ENCODE data around the gene RHEBL1. TPM values are rescaled to one million over a fixed set of nuclear protein-coding genes. Genes with fewer than 3 reads are reported as not detected.

Gene RHEBL1
- total and polyA plus RNA-seq, 2 of the 8 experiments (the other 6 are each of a cell fraction or from before 2014, with no cell fraction given), result 7.5 to 9.4 TPM

GRCh38 chr12:49054524-49054923 lies 15.3 kb downstream of the RHEBL1 start:
- H4K20me1 ChIP-seq (replicated peaks in 1 of 2; ENCODE audit: control insufficient read depth in 1 of 2, insufficient read depth in 2 of 2, low read length in 2 of 2), result peaks cover 47 to 74% of the 10 kb centered on the region in 2 experiments

More at GRCh38 chr12:49054524-49054923, 15.3 kb downstream of the RHEBL1 start:
- Histone ChIP-seq H3K9ac (replicated peaks in 1 of 4; ENCODE audit: extremely low read depth in 1 of 4, low read depth in 3 of 4, low read length in 3 of 4) (no peak overlapping the region), H4K91ac (replicated peaks; ENCODE audit: insufficient read length, low read length) (no peak overlapping the region), H3K79me2 (ENCODE audit: control insufficient read depth in 1 of 2, insufficient read depth in 2 of 2, low read length in 2 of 2) (peaks cover 48 to 61% of the 10 kb centered on the region in 2 experiments), H4K5ac (ENCODE audit: insufficient read length, low read depth, low read length) (no peak overlapping the region), H2AFZ (ENCODE audit: low read length) (no peak overlapping the region), H3K23ac (ENCODE audit: insufficient read length) (no peak overlapping the region), H3K4me2 (ENCODE audit: insufficient read depth in 1 of 2, low read depth in 2 of 2, low read length in 2 of 2) (no peak overlapping the region), H3K4me1 (replicated peaks in 1 of 4; ENCODE audit: control insufficient read depth in 3 of 4, insufficient read depth in 4 of 4, low read length in 3 of 4) (peaks cover 9 to 37% (median 13%) of the 10 kb centered on the region in 4 experiments), H3K9me3 (ENCODE audit: insufficient read depth in 2 of 2, low read depth in 1 of 2, low read length in 1 of 2) (no peaks in the 10 kb centered on the region), H3K4ac (replicated peaks; ENCODE audit: insufficient read length, low read depth, low read length) (no peak overlapping the region), H3K36me3 (ENCODE audit: control insufficient read depth in 2 of 4, insufficient read depth in 4 of 4, low read length in 3 of 4) (peaks cover 35 to 57% (median 51%) of the 10 kb centered on the region in 4 experiments), H3K27ac (ENCODE audit: low read depth, low read length) (no peak overlapping the region), H3K79me1 (ENCODE audit: low read depth, low read length) (peaks cover 35% of the 10 kb centered on the region), H3K27me3 (replicated peaks in 1 of 4; ENCODE audit: control insufficient read depth in 3 of 4, extremely low read depth in 1 of 4, insufficient read depth in 3 of 4, low read length in 3 of 4) (no peaks in the 10 kb centered on the region), H3K56ac (replicated peaks; ENCODE audit: insufficient read length, low read depth, low read length) (no peak overlapping the region), H2BK12ac (ENCODE audit: low read depth, low read length) (no peak overlapping the region), H3K18ac (ENCODE audit: extremely low read depth, low read length) (no peak overlapping the region), H2BK20ac (ENCODE audit: low read length) (no peak overlapping the region), H2BK120ac (replicated peaks; ENCODE audit: low read depth, low read length) (no peak overlapping the region), H2BK15ac (ENCODE audit: low read length) (no peak overlapping the region), H2BK5ac (ENCODE audit: low read depth, low read length) (no peak overlapping the region), H3K14ac (ENCODE audit: insufficient read length) (no peak overlapping the region), H3K4me3 (ENCODE audit: extremely low read depth in 1 of 4, insufficient read depth in 2 of 4, low read depth in 3 of 4, low read length in 4 of 4) (no peak overlapping the region), H2AK5ac (ENCODE audit: low read depth, low read length) (no peak overlapping the region), H3K23me2 (ENCODE audit: low read depth, low read length) (peaks cover 10% of the 10 kb centered on the region; the same call in 1 of the 2 replicates), H4K8ac (ENCODE audit: extremely low read depth, insufficient read depth, low read length) (no peak overlapping the region)
- WGBS, 2 experiments (ENCODE audit: extremely low coverage in 1 of 2, insufficient coverage in 1 of 2, insufficient read length in 1 of 2, insufficient replicate concordance in 2 of 2, low coverage in 1 of 2, low lambda C conversion rate in 2 of 2, missing lambda C conversion rate in 1 of 2), result 95% methylated on average over 10 of the region's 10 CpGs; no CpG with 5 or more reads in 1 of the 2 experiments
- POLR2A ChIA-PET (ENCODE audit: partially characterized antibody), result interaction anchor here (0.7 to 2.4 kb wide), 4 partner anchors 10 to 57 kb away, joined by 3 to 13 read pairs (median 4); no protein-coding TSS in a partner anchor
- CTCF ChIA-PET (ENCODE audit: partially characterized antibody), result interaction anchor here (0.6 to 3.2 kb wide), 9 partner anchors 10 to 88 kb away, joined by 3 to 35 read pairs (median 4); partner anchors contain the start of gene RHEBL1
- DNase-seq (ENCODE audit: low read depth in 1 of 2, low spot score in 2 of 2) (no peak), FAIRE-seq (no peak)
- TF ChIP-seq E2F6 (IDR thresholded peaks at IDR 0.05) (no peak), CBX5 (IDR thresholded peaks at IDR 0.05; ENCODE audit: low read depth, low read length) (no peak), HDAC6 (IDR thresholded peaks at IDR 0.05; ENCODE audit: low read depth, low read length) (no peak)

All from H1 (cell line).